HepG2 (cell line): ENCODE results near the gene TMEM198. TPM values are rescaled to one million over a fixed set of nuclear protein-coding genes. Genes with fewer than 3 reads are reported as not detected.

ENCODE experiments used
- GATAD2A ChIP-seq: IDR thresholded peaks from 2 replicates; pipeline ENCODE4 v1.6.1; 2016
- HMG20A ChIP-seq: IDR thresholded peaks from 2 replicates; pipeline ENCODE4 v1.6.1; 2016; ENCODE audit warnings: borderline replicate concordance
- KDM1A ChIP-seq: IDR thresholded peaks from 2 replicates; pipeline ENCODE4 v1.6.1; 2016; ENCODE audit warnings: missing compliant biosample characterization
- MLLT10 ChIP-seq: sonication (generic); formaldehyde crosslinking; IDR thresholded peaks from 2 replicates; pipeline ENCODE4 v1.4.0; 2020; ENCODE audit warnings: missing genetic modification reagents
- XRCC5 ChIP-seq: fragments of 200-400 bp; formaldehyde crosslinking; optimal IDR thresholded peaks from 2 replicates; pipeline ENCODE3; 2017; ENCODE audit warnings: mild to moderate bottlenecking, low read length
- ZBTB20 ChIP-seq: sonication (generic); formaldehyde crosslinking; IDR thresholded peaks from 2 replicates; pipeline ENCODE4 v1.8.1; 2023; ENCODE audit warnings: missing genetic modification reagents, low read depth, mild to moderate bottlenecking, borderline replicate concordance
- ZKSCAN8 ChIP-seq: IDR thresholded peaks from 2 replicates; pipeline ENCODE4 v1.6.1; 2016; ENCODE audit warnings: borderline replicate concordance, missing genetic modification reagents, missing compliant biosample characterization
- ZNF235 ChIP-seq: sonication (generic); formaldehyde crosslinking; IDR thresholded peaks from 2 replicates; pipeline ENCODE4 v1.8.1; 2023; ENCODE audit warnings: mild to moderate bottlenecking, missing genetic modification reagents, borderline replicate concordance
- ZNF335 ChIP-seq: sonication (generic); formaldehyde crosslinking; IDR thresholded peaks from 2 replicates; pipeline ENCODE4 v1.4.0; 2020; ENCODE audit warnings: missing genetic modification reagents
- ZNF430 ChIP-seq: sonication (generic); formaldehyde crosslinking; IDR thresholded peaks from 2 replicates; pipeline ENCODE4 v1.9.0; 2021; ENCODE audit warnings: mild to moderate bottlenecking, missing genetic modification reagents
- ZNF432 ChIP-seq: sonication (generic); formaldehyde crosslinking; IDR thresholded peaks from 2 replicates; pipeline ENCODE4 v1.5.0; 2020; ENCODE audit warnings: missing genetic modification reagents, mild to moderate bottlenecking, borderline replicate concordance
- ZNF629 ChIP-seq: sonication (generic); formaldehyde crosslinking; conservative IDR thresholded peaks from 2 replicates; pipeline ENCODE4 v1.5.0; 2020; ENCODE audit warnings: missing genetic modification reagents
- polyA plus RNA-seq, 8 experiments: library from polyadenylated mRNA; depleted of rRNA in 3 of 8; stranded (reverse) in 7 of 8; unstranded in 1 of 8; fragments of >200 nt; fragmentation: Illumina TruSeq in 4 of 8; extraction: Trizol in 4 of 8; gene quantifications; 2 replicates each; pipeline versions ENCODE4 v1.2.1 to v1.2.3, GENCODE V29; 2011 to 2016; ENCODE audit warnings: low read depth in 4 of 8, missing spikeins in 1 of 8, mixed read lengths in 1 of 8; ENCODE audit not compliant: insufficient read depth in 1 of 8
- total RNA-seq, 5 experiments: library from RNA; depleted of rRNA; stranded (reverse); fragments of >200 nt; fragmentation: Illumina TruSeq; extraction: Trizol; gene quantifications; 2 replicates each; pipeline ENCODE4 v1.2.3, GENCODE V29; 2016; ENCODE audit warnings: low read depth in 1 of 5
- TF ChIP-seq, protein P1 (sequence below): sonication (generic); formaldehyde crosslinking; conservative IDR thresholded peaks from 2 replicates; pipeline ENCODE4 v1.4.0; 2020; ENCODE audit warnings: mild to moderate bottlenecking, missing genetic modification reagents, moderate library complexity
- TF ChIP-seq, protein P2 (sequence below): sonication (generic); formaldehyde crosslinking; IDR thresholded peaks from 2 replicates; pipeline ENCODE4 v1.8.0; 2022; ENCODE audit warnings: missing genetic modification reagents, mild to moderate bottlenecking, inconsistent platforms, borderline replicate concordance
- TF ChIP-seq, protein P3 (sequence below), 2 experiments: fragments of 450-650 bp in 1 of 2; sonication (generic) in 1 of 2; formaldehyde crosslinking in 1 of 2; IDR thresholded peaks; 2 replicates each; pipeline versions ENCODE4 v1.6.1 to v1.8.0; 2016 to 2022; ENCODE audit warnings: antibody characterized with exemption in 1 of 2, mild to moderate bottlenecking in 1 of 2, missing genetic modification reagents in 1 of 2

TMEM198 gene
- total and polyA plus RNA-seq, 2 of the 13 experiments (the other 11 are each of a cell fraction or from before 2014, with no cell fraction given) = 17.3 to 23.5 TPM

DNA sequence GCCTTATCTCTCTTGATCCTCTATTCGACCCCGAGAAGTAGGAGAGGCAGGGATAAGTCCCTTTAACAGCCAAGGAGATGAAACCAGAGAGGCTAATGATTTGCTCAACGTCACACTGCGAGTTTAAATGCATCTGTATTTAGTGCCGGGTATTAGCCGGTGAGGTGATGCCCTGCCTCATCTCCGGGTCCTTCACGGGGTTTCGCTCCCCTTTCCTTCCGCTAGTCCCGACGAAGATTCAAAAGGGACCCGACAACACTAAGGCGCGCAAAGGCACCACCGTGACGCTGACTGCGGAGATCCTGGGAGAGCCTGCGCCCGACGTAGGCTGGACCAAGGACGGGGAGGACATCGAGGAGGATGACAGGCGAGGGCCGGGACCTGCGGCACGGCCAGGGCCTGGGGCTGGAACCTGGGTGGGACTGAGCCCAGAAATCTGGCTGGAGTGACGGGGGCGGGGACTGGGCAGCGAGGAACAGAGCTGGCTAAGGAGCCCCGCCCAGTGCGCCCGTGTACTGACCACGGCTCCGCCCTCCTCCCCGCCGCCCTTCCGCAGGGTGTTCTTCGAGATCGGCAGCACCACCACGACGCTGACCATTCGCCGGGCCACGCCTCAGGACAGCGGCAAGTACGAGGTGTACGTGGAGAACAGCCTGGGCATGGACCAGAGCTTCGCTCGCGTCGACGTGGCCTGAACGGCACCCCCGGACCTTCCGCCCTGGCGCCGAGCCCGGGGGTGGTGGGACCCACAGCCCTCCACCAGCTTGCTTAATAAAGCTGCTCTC lies 46.1 kb upstream of the TMEM198 start (continued):
- TF ChIP-seq ZNF432 (CRISPR knock-in tag) (no peak), GATAD2A (CRISPR knock-in tag) (peak; percentile 27), XRCC5 (no peak), MLLT10 (no peak), KDM1A (CRISPR knock-in tag) (0 out of 2 replicates have a peak, but pooled peaks have one; percentile 5), ZNF235 (CRISPR knock-in tag) (no peak), ZBTB20 (CRISPR knock-in tag) (no peak), ZKSCAN8 (CRISPR knock-in tag) (no peak; the same call in 1 of the 2 replicates), HMG20A (CRISPR knock-in tag) (no peak), ZNF430 (CRISPR knock-in tag) (peak; percentile 95), ZNF629 (CRISPR knock-in tag) (no peak), ZNF335 (CRISPR knock-in tag) (0 out of 2 replicates have a peak, but pooled peaks have one; percentile 7)
- TF ChIP-seq, protein P1, sequence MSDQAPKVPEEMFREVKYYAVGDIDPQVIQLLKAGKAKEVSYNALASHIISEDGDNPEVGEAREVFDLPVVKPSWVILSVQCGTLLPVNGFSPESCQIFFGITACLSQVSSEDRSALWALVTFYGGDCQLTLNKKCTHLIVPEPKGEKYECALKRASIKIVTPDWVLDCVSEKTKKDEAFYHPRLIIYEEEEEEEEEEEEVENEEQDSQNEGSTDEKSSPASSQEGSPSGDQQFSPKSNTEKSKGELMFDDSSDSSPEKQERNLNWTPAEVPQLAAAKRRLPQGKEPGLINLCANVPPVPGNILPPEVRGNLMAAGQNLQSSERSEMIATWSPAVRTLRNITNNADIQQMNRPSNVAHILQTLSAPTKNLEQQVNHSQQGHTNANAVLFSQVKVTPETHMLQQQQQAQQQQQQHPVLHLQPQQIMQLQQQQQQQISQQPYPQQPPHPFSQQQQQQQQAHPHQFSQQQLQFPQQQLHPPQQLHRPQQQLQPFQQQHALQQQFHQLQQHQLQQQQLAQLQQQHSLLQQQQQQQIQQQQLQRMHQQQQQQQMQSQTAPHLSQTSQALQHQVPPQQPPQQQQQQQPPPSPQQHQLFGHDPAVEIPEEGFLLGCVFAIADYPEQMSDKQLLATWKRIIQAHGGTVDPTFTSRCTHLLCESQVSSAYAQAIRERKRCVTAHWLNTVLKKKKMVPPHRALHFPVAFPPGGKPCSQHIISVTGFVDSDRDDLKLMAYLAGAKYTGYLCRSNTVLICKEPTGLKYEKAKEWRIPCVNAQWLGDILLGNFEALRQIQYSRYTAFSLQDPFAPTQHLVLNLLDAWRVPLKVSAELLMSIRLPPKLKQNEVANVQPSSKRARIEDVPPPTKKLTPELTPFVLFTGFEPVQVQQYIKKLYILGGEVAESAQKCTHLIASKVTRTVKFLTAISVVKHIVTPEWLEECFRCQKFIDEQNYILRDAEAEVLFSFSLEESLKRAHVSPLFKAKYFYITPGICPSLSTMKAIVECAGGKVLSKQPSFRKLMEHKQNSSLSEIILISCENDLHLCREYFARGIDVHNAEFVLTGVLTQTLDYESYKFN (CRISPR knock-in tag) = no peak
- TF ChIP-seq, protein P2, sequence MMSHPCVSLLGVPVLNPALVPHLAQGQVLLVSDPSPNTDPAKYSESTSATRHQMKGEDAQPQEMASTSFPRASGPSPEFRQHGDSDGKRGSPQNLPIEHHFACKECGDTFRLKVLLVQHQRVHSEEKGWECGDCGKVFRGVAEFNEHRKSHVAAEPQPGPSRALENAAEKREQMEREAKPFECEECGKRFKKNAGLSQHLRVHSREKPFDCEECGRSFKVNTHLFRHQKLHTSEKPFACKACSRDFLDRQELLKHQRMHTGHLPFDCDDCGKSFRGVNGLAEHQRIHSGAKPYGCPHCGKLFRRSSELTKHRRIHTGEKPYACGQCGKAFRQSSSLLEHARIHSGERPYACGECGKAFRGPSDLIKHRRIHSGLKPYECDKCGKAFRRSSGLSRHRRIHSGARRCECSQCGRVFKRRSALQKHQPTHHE (CRISPR knock-in tag) = no peak
- TF ChIP-seq, protein P3, sequence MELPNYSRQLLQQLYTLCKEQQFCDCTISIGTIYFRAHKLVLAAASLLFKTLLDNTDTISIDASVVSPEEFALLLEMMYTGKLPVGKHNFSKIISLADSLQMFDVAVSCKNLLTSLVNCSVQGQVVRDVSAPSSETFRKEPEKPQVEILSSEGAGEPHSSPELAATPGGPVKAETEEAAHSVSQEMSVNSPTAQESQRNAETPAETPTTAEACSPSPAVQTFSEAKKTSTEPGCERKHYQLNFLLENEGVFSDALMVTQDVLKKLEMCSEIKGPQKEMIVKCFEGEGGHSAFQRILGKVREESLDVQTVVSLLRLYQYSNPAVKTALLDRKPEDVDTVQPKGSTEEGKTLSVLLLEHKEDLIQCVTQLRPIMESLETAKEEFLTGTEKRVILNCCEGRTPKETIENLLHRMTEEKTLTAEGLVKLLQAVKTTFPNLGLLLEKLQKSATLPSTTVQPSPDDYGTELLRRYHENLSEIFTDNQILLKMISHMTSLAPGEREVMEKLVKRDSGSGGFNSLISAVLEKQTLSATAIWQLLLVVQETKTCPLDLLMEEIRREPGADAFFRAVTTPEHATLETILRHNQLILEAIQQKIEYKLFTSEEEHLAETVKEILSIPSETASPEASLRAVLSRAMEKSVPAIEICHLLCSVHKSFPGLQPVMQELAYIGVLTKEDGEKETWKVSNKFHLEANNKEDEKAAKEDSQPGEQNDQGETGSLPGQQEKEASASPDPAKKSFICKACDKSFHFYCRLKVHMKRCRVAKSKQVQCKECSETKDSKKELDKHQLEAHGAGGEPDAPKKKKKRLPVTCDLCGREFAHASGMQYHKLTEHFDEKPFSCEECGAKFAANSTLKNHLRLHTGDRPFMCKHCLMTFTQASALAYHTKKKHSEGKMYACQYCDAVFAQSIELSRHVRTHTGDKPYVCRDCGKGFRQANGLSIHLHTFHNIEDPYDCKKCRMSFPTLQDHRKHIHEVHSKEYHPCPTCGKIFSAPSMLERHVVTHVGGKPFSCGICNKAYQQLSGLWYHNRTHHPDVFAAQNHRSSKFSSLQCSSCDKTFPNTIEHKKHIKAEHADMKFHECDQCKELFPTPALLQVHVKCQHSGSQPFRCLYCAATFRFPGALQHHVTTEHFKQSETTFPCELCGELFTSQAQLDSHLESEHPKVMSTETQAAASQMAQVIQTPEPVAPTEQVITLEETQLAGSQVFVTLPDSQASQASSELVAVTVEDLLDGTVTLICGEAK (IDR thresholded peaks at IDR 0.05) = no peak
- TF ChIP-seq, protein P3 (CRISPR knock-in tag; IDR thresholded peaks at IDR 0.05) = no peak
